Right lobe of liver (tissue), 6 donors: ENCODE measurements around the gene IFNL3. TPM values are rescaled to one million over a fixed set of nuclear protein-coding genes. Genes with fewer than 3 reads are reported as not detected.

Experiments
- ATAC-seq, 4 donors: fragments of 200-7000 bp; cut with Tn5 transposase; one replicate each; pipeline ENCODE4 v1.9.1; 2020; ENCODE audit warnings: mild to moderate bottlenecking in 4 of 4, moderate library complexity in 4 of 4
- DNase-seq, 3 donors: peaks; one replicate each; pipeline ENCODE4 v3.0.0-alpha.2; 2020
- H3K27ac ChIP-seq, 3 donors: fragments of 200-600 bp; one replicate each; pipeline ENCODE4 v1.8.0; 2022
- H3K27me3 ChIP-seq, 2 donors: fragments of 200-600 bp; one replicate each; pipeline ENCODE4 v1.8.0; 2022
- H3K36me3 ChIP-seq, 4 donors: fragments of 200-600 bp; sonication (generic) in 1 of 4; one replicate each; pipeline versions ENCODE4 v1.5.1 to v1.8.0; 2017 to 2022; ENCODE audit warnings: control low read depth in 1 of 4
- H3K4me1 ChIP-seq, 4 donors: fragments of 200-600 bp; sonication (generic) in 1 of 4; one replicate each; pipeline versions ENCODE4 v1.5.1 to v1.8.0; 2017 to 2022; ENCODE audit warnings: control low read depth in 1 of 4
- H3K4me3 ChIP-seq, 3 donors: fragments of 200-600 bp; one replicate each; pipeline ENCODE4 v1.8.0; 2022
- H3K9me3 ChIP-seq, 4 donors: fragments of 200-600 bp; sonication (generic) in 1 of 4; one replicate each; pipeline versions ENCODE4 v1.5.1 to v1.8.0; 2017 to 2022; ENCODE audit warnings: control low read depth in 1 of 4
- POLR2A ChIP-seq: fragments of 450-650 bp; IDR thresholded peaks from one replicate; pipeline ENCODE4 v1.6.1; 2017; ENCODE audit warnings: antibody characterized with exemption, mild to moderate bottlenecking
- WGBS: methylation state at CpG from one replicate; pipeline ENCODE4 v1.1.6; 2018; ENCODE audit warnings: low coverage, low lambda C conversion rate; ENCODE audit not compliant: insufficient coverage; ENCODE audit errors: missing lambda C conversion rate; 5-methylcytosine and 5-hydroxymethylcytosine counted together
- intact Hi-C, 2 donors: fragments of 100-400 bp; cut with DNase I; formaldehyde crosslinking; loops; one replicate each; pipeline versions ENCODE4 v1.11.2 to v1.14.1; 2022
- total RNA-seq, 6 experiments: library from RNA; depleted of rRNA in 2 of 6; stranded (reverse); fragments of >200 nt in 2 of 6; fragmentation: NEBNext Ultra II Directional in 3 of 6; extraction: Animal tissue kit (Norgen Biotek cat#: 25700) in 3 of 6; gene quantifications; one replicate each; pipeline versions ENCODE4 v1.1.0 to v1.2.4, GENCODE V29; 2016 to 2023
- TF ChIP-seq, protein P1 (sequence below), 4 donors: fragments of 200-600 bp in 3 of 4; fragments of 450-650 bp in 1 of 4; IDR thresholded peaks; one replicate each; pipeline versions ENCODE4 v1.5.1 to v1.8.0; 2016 to 2022; ENCODE audit warnings: antibody characterized with exemption in 4 of 4, mild to moderate bottlenecking in 2 of 4
- donor health status: DM: no; HTN: yes; CAD: no.
- donor health status: DM: no; HTN: no; CAD: no.
- donor health status: DM: no; HTN: no; CAD: no.
- donor health status: DM: no; HTN: yes; CAD: no.
- donor health status: DM: no; HTN: yes; CAD: no.

The IFNL3 gene
- total RNA-seq, 6 experiments from 2014 or later, result not detected

DNA sequence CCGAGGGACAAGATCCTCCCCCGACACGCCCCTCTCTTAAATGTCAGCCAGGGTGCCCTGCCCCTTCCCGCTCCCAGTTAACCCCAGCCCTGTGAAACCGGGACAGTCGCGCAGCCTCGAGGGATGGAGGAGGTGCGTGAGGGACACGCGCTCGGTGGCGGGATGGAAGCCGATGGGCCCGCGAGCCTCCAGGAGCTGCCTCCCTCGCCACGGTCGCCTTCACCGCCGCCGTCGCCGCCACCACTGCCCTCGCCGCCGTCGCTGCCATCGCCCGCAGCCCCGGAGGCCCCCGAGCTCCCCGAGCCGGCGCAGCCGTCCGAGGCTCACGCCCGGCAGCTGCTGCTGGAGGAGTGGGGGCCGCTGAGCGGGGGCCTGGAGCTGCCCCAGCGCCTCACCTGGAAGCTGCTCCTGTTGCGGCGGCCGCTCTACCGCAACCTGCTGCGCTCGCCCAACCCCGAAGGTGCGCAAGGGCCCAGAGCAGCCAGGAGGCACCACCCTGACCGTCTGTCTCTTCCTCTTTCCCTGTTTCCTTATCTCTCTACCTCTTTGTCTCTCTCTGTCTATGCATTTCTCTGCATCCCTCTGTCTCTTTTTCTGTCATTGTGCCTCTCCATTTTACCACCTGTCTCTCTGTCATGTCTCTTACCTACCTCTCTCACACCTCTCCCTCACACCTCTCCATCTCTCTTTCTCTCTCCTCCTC lies 47.8 kb downstream of the IFNL3 start, which contains the start of gene NCCRP1:
Gene NCCRP1, plus strand, starts transcription at position 105 of the 703 bp plus-strand sequence. Its CDS starts 19 bp downstream, at position 124.
- WGBS, result no CpG with 5 or more reads among the region's 51 CpGs
- Histone ChIP-seq H3K4me1 (peaks cover 0 to 4% (median 0%) of the 10 kb centered on the region in 4 donors), H3K27ac (no peak within 1 kb of the TSS), H3K36me3 (no peaks in the 10 kb centered on the region), H3K9me3 (no peaks in the 10 kb centered on the region), H3K27me3 (peaks cover 5 to 9% of the 10 kb centered on the region in 2 donors), H3K4me3 (no peak within 1 kb of the TSS)
- no peak for ATAC-seq
- intact Hi-C loops, result no loop called here
- DNase-seq, result no peak
- no peak for TF ChIP-seq POLR2A
- TF ChIP-seq, protein P1, sequence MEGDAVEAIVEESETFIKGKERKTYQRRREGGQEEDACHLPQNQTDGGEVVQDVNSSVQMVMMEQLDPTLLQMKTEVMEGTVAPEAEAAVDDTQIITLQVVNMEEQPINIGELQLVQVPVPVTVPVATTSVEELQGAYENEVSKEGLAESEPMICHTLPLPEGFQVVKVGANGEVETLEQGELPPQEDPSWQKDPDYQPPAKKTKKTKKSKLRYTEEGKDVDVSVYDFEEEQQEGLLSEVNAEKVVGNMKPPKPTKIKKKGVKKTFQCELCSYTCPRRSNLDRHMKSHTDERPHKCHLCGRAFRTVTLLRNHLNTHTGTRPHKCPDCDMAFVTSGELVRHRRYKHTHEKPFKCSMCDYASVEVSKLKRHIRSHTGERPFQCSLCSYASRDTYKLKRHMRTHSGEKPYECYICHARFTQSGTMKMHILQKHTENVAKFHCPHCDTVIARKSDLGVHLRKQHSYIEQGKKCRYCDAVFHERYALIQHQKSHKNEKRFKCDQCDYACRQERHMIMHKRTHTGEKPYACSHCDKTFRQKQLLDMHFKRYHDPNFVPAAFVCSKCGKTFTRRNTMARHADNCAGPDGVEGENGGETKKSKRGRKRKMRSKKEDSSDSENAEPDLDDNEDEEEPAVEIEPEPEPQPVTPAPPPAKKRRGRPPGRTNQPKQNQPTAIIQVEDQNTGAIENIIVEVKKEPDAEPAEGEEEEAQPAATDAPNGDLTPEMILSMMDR (IDR thresholded peaks at IDR 0.05), result no peak

DNA sequence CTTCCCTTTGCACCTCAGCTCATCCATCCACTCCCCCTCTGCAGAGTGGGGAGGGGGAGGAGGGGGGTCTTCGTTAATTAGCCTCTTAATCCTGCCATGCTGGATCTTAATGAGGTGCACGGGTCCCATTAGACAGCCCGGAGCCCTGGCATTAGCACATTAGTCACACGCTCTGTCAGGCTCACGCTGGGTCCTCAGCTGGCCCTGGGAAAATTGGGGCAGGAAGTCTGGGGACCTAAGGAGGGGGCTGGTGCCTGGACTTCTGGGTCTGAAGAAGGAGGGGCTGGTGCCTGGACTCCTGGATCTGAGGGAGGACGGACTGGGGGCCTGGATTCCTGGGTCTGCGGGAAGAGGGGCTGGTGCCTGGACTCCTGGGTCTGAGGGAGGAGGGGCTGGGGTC lies 48.5 kb downstream of the IFNL3 start:
- Histone ChIP-seq H3K27me3 (peaks cover 5 to 9% of the 10 kb centered on the region in 2 donors), H3K36me3 (no peaks in the 10 kb centered on the region), H3K9me3 (no peaks in the 10 kb centered on the region), H3K4me3 (no peak overlapping the region), H3K27ac (no peak overlapping the region), H3K4me1 (peaks cover 0 to 4% (median 0%) of the 10 kb centered on the region in 4 donors)
- TF ChIP-seq, protein P1 (IDR thresholded peaks at IDR 0.05), result no peak
- no peak for TF ChIP-seq POLR2A
- ATAC-seq (no peak), DNase-seq (no peak)
- 16% methylated on average over 4 of the region's 7 CpGs for WGBS
- intact Hi-C loops, result no loop called here

DNA sequence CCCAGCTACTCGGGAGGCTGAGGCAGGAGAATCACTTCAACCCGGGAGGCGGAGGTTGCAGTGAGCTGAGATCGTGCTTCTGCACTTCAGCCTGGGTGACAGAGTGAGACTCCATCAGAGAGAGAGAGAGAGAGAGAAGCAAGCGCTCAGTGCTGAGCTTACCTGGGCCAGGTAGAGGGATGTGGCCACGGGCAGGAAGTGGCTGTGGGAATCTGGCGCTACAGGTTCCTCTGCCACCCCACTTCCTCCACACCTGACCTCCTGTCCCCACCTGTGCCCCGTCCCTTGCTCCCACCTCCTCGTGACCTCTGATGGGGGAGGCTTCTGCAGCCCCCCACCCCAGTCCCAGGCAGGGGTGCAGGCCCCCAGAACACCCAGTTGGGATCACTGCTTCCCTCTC lies 49.1 kb downstream of the IFNL3 start:
- WGBS, result 49% methylated on average over 4 of the region's 9 CpGs
- DNase-seq (no peak), ATAC-seq (no peak)
- H3K27ac ChIP-seq, result no peak overlapping the region
- H3K4me3 ChIP-seq, result no peak overlapping the region
- H3K36me3 ChIP-seq, result no peaks in the 10 kb centered on the region
- peaks cover 0 to 4% (median 0%) of the 10 kb centered on the region in 4 donors for H3K4me1 ChIP-seq
- peaks cover 5 to 9% of the 10 kb centered on the region in 2 donors for H3K27me3 ChIP-seq
- TF ChIP-seq, protein P1 (IDR thresholded peaks at IDR 0.05), result no peak
- TF ChIP-seq POLR2A, result no peak
- intact Hi-C loops, result no loop called here
- no peaks in the 10 kb centered on the region for H3K9me3 ChIP-seq

DNA sequence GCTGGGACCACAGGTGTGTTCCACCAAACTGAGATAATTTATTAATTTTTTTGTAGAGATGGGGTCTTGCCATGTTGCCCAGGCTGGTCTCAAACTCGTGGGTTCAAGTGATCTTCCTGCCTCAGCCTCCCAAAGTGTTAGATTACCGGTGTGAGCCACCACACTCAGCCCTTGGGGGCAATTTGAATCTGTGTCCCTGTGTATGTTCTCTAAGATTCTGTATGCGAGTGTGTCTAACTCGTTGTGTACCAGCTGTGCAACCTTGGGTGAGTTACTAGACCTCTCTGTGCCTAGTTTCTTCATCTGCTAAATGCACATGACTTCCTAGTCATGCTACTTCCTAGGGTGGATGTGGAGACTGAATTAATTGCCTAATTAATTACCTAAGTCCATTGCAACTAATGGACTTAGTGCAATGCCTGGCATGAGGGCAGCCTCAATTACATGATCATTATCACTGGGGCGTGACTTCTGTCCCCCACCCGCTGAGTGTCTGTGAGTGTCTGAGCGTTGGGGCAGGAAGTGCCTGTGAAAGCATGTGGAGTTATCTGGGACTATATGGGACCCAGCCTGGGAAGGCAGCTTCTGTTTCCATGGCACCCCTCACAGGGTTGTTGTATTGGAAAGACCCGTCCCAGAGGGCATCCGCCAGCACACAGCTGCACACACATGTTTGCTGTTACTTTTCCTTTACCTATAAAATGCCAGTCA lies 49.8 kb downstream of the IFNL3 start:
- ATAC-seq (no peak), DNase-seq (no peak)
- intact Hi-C loops, result no loop called here
- Histone ChIP-seq H3K4me1 (peaks cover 0 to 4% (median 0%) of the 10 kb centered on the region in 4 donors), H3K27me3 (peaks cover 5 to 9% of the 10 kb centered on the region in 2 donors), H3K27ac (no peak overlapping the region), H3K4me3 (no peak overlapping the region), H3K9me3 (no peaks in the 10 kb centered on the region), H3K36me3 (no peaks in the 10 kb centered on the region)
- TF ChIP-seq, protein P1 (IDR thresholded peaks at IDR 0.05), result no peak
- TF ChIP-seq POLR2A, result no peak
- WGBS, result 34% methylated on average over 7 of the region's 9 CpGs
